HL-60 (cell line): ENCODE measurements around the gene HOXB4.

Experiments
- DNase-seq, 2 experiments: peaks; one replicate each; pipeline ENCODE4 v3.0.0-alpha.2; 2010 to 2020; ENCODE audit warnings: low read depth in 1 of 2, low spot score in 1 of 2
- H3K27ac ChIP-seq: fragments of 250-450 bp; sonication (Bioruptor Pico); replicated peaks from 2 replicates; pipeline ENCODE4 v1.5.1; 2020; ENCODE audit warnings: mild to moderate bottlenecking, moderate library complexity
- H3K27me3 ChIP-seq: fragments of 250-450 bp; sonication (Bioruptor Pico); 2 replicates; pipeline ENCODE4 v1.5.1; 2021; ENCODE audit warnings: mild to moderate bottlenecking, moderate library complexity; ENCODE audit not compliant: insufficient read depth, poor library complexity, severe bottlenecking
- H3K4me3 ChIP-seq: replicated peaks from 2 replicates; pipeline ENCODE4 v1.5.1; 2011; ENCODE audit warnings: mild to moderate bottlenecking, control low read depth, low read length; ENCODE audit not compliant: insufficient read depth
- CTCF ChIP-seq: IDR thresholded peaks from one replicate; pipeline ENCODE4 v1.5.1; 2011; ENCODE audit warnings: low read length, control low read depth, inconsistent platforms; ENCODE audit not compliant: insufficient read depth
- GABPA ChIP-seq: IDR thresholded peaks from 2 replicates; pipeline ENCODE4 v1.6.1; 2012; ENCODE audit warnings: low read depth
- POLR2AphosphoS5 ChIP-seq: IDR thresholded peaks from 2 replicates; pipeline ENCODE4 v1.6.1; 2012; ENCODE audit warnings: low read depth
- REST ChIP-seq: IDR thresholded peaks from 2 replicates; pipeline ENCODE4 v1.6.1; 2012; ENCODE audit warnings: low read depth; ENCODE audit not compliant: insufficient replicate concordance
- SPI1 ChIP-seq: IDR thresholded peaks from 2 replicates; pipeline ENCODE4 v1.6.1; 2012; ENCODE audit warnings: low read depth, mild to moderate bottlenecking, borderline replicate concordance

The HOXB4 gene

GRCh38 chr17:48551596-48552465 is 26.3 kb downstream of the HOXB4 start:
- DNase-seq, result no peak
- Histone ChIP-seq H3K27ac (no peak overlapping the region), H3K4me3 (no peak overlapping the region), H3K27me3 (peaks cover 40% of the 10 kb centered on the region)
- TF ChIP-seq POLR2AphosphoS5 (no peak), GABPA (no peak), SPI1 (no peak), CTCF (no peak), REST (no peak)

GRCh38 chr17:48551214-48551555 is 27.0 kb downstream of the HOXB4 start:
- no peak for DNase-seq
- Histone ChIP-seq H3K4me3 (no peak overlapping the region), H3K27ac (no peak overlapping the region), H3K27me3 (peaks cover 45% of the 10 kb centered on the region)
- TF ChIP-seq SPI1, result no peak
- no peak for TF ChIP-seq GABPA
- no peak for TF ChIP-seq POLR2AphosphoS5
- TF ChIP-seq REST, result no peak
- TF ChIP-seq CTCF, result no peak

GRCh38 chr17:48550502-48551213 is 27.5 kb downstream of the HOXB4 start:
- no peak overlapping the region for H3K4me3 ChIP-seq
- DNase-seq, result no peak
- H3K27me3 ChIP-seq, result peaks cover 46% of the 10 kb centered on the region
- H3K27ac ChIP-seq, result no peak overlapping the region
- TF ChIP-seq REST, result no peak
- TF ChIP-seq POLR2AphosphoS5, result no peak
- TF ChIP-seq CTCF, result no peak
- no peak for TF ChIP-seq SPI1
- TF ChIP-seq GABPA, result no peak
